HG02938 (cell line): ENCODE measurements around the gene TAS1R2.
"Not testable (repeated sequence)": the region's sequence is repeated elsewhere in the genome, so short reads cannot be mapped to it uniquely, and the experiment has no call there.

ENCODE experiments used
- ATAC-seq: cut with Tn5 transposase; IDR thresholded peaks from one replicate; pipeline ENCODE4 v1.9.1; 2021; ENCODE audit warnings: mild to moderate bottlenecking, moderate library complexity; ENCODE audit not compliant: unreplicated experiment

Gene TAS1R2

GRCh38 chr1:18869847-18870594 lies 10.6 kb upstream of the TAS1R2 start:
- ATAC-seq, result no peak

- no peak for ATAC-seq
These were observed 9.5 kb upstream of the TAS1R2 start for GRCh38 chr1:18868801-18869424.

DNA sequence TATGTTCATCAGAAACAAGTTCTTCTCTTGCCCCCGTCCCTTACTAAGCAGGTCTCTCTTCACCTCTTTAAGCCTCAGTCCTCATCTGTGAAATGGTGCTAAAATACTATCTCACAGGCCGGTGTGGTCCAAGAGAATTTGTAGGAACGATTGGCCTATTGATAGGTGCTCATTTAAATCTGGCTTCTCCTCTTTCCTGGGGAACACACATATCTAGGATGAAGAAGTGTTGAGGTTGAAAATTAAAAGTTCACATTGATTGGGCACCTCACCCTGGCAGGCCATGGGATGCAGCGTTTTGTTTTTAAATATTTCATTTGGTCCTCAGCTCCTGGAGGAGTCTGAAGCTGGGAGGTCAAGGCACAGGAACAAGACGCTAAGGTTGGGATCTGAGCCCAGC lies 8.9 kb upstream of the TAS1R2 start:
- ATAC-seq, result no peak

DNA sequence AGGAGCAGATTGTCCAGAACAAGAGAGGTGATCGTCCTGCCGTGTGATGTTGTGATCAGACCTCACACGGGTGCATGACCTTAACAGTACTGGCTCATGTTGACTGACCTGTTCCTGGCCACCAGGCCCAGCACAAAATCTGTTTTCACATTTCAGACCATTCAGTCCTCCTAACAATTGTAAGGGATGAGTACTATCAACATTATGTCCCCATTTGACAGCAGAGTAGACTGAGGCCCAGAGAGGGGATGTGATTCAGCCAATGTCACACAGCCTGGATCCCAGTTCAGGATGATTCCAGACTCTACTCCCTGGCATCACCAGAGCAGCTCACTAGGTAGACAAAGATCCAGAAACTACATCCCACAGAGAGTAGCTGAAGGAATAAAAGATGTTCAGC lies 7.4 kb upstream of the TAS1R2 start:
- ATAC-seq, result no peak

DNA sequence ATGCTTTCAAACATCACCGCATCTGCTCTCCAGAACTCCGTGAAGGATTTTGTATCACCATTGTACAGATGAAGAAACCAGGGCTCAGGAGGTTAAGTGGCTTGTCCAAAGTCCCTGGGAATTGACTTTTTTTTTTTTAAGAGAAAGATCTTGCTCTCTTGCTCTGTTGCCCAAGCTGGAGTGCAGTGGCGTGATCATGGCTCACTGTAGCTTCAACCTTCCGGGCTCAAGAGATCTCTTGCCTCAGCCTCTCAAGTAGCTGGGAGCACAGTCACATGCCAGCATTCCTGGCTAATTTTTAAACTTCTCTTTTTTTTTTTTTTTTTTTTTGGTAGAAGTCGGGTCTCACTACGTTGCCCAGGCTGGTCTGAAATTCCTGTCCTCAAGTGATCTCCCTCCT lies 6.9 kb upstream of the TAS1R2 start:
- no peak for ATAC-seq

DNA sequence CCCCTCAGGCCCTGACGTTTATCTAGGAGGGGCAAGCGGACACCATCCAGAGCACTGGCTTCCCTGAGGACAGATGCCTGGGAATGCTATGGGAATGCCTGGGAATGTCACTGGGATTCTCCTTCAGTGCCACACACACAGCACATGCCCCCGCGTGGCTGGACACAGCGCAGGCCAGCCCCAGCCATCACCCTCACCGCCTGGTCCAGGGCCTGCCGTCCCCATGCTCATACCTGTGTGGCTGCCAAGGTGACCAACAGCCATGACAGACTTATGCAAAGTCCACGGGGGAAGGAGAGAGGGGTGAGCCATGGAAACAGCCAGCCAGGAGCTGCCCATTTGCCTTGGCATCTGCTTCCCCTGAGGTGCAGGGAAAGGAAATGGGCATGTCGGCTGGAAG lies 5.7 kb upstream of the TAS1R2 start:
- no peak for ATAC-seq

DNA sequence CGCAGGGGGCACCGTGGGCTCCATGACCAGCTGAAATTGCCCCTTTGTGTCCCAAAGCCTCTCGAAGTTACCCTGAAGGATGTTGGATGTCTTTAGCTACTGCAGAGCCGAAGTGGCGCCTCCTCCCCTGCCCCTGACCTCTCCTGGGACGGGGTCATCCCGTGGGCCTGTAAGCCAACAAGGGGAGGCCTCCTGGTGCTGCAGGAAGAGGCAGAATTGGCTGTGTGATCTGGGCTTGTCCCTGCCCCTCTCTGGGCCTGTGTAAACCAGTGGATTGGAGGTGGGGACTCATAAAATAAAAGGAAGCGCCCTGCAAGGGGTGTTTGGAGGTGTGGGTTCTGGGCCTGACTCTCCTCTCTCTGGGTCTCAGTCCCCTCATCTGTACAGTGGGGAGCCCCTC lies 2.1 kb upstream of the TAS1R2 start:
- ATAC-seq, result no peak

GRCh38 chr1:18861082-18861481 lies 1.6 kb upstream of the TAS1R2 start:
- no peak for ATAC-seq

GRCh38 chr1:18858070-18858688 lies 1.3 kb downstream of the TAS1R2 start:
- no peak for ATAC-seq

DNA sequence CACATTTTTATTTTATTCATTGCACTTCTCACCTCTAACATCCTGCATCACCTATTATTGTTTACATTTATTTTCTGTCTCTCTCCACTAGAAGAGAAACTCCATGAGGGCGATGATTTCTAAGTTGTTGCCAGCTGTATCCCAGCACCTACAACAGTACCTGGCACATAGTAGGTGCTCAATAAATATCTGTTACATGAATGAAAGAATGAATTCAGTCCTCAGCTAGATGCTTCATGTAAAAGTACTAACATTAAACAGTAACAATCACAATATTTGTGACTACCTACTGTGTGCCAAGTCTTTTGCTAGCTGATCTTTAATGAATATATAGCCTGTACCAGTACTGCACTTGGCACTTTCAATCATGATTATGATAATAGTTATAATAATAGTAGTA lies 3.0 kb downstream of the TAS1R2 start:
- no peak for ATAC-seq

- ATAC-seq, result no peak
These were observed 3.9 kb downstream of the TAS1R2 start for GRCh38 chr1:18855573-18855972.

- ATAC-seq, result no peak
These were observed 5.0 kb downstream of the TAS1R2 start for GRCh38 chr1:18854331-18855025.

DNA sequence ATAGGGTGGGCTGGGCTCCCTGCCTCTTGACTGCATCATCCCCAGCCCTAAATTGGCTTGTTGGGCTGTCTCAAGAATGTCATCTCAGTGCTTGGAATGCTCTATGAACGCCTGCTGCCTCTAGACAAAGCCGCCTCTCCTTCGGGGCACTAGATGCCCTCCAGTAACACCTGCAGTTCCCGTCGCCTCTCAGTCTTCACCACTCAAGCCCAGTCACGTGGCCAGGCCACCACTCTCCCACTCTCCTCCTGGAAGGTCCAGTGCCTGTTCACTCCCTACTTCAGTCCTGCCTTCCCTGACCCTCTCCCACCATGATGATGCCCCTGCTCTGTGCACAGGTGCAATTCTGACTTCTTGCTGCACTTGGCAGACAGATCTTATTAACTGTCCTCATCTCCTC lies 7.0 kb downstream of the TAS1R2 start:
- no peak for ATAC-seq

DNA sequence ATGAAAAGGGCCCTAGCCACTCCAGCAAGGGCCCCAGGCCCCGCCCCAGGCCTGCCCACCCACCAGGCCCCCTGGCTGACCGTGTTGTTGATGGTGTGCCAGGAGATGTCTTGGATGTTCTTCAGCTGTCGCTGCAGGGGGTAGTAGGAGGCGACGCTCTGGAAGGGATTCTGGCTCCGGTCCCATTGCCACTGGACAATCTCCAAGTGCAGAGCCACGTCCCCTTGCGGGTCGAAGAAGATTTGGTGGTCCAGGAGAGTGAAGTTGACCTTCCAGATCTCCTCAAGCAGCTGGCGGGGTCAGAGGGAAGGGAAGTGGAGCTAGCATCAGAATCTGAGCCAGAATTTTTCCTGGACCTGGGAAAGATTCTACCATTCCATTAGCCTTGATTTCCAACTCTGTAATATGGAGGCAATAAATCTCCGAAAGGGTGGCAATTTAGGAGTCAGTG lies 10.2 kb downstream of the TAS1R2 start:
- no peak for ATAC-seq

DNA sequence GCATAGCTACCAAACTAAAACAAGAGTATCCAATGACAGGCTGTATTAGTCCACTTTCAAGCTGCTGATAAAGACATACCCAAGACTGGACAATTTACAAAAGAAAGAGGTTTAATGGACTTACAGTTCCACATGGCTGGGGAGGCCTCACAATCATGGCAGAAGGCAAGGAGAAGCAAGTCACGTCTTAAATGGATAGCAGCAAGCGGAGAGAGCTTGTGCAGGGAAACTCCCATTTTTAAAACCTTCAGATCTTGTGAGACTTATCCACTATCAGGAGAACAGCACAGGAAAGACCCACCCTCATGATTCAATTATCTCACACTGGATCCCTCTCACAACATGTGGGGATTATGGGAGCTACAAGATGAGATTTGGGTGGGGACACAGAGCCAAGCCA lies 11.7 kb downstream of the TAS1R2 start:
- ATAC-seq, result not testable (repeated sequence)

DNA sequence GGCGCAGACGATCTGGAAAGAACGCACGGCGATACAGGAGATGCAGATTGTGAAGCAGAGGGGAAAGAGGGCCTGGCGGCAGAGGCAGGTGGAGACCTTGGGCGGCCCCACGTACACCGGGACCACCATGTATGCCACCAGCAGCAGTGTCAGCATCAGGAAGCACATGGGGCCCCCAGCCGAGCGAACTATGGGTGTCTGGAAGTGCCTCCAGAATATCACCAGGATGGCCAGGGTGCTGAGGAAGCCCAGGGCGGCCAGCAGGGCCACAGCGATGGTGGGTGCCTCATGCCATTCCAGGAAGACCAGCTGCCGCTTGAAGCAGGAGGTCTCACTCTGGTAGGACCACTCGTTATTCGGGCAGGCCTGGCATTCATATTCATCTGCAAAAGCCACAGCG lies 19.3 kb downstream of the TAS1R2 start:
- ATAC-seq, result no peak

DNA sequence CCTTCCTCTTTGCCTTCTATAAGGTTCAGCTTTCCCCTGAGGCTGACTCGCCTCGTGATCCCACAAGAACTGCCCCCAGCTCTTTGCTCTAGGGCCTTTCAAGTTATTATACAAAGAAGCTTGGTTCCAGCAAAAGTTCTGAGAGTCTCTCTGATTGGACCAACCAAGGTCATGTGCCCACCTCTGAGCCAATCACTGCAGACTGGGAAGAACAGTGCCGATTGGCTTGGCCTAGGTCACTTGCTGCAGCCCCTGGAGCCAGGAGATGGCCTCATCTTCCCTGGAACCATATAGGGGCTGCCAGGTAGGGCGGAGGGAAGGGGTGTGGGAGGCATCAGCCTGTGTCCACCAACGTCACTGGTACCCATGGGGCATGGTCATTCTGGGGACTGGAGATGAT lies 22.8 kb downstream of the TAS1R2 start:
- ATAC-seq, result no peak

- not testable (repeated sequence) for ATAC-seq
These were observed 27.1 kb downstream of the TAS1R2 start for GRCh38 chr1:18832319-18832718.

DNA sequence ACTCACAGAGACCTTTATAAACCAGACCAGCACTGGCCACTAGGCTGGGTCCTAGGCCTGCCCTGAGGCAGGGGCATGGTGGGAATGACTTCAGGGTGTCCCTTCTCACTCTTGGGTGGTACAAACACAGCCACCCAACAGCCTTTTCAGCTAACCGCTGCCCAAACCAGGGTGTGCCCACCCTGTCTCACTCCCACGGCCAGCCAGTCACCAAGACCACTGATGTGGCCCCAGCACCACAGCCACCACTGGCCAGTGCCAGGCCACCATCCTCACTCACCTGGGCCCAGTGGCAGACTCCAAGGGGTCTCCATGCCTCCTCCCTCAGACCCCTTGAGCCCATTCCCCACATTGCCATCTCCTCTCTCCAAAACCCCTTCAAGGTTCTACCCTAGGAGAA lies 27.8 kb downstream of the TAS1R2 start:
- no peak for ATAC-seq

DNA sequence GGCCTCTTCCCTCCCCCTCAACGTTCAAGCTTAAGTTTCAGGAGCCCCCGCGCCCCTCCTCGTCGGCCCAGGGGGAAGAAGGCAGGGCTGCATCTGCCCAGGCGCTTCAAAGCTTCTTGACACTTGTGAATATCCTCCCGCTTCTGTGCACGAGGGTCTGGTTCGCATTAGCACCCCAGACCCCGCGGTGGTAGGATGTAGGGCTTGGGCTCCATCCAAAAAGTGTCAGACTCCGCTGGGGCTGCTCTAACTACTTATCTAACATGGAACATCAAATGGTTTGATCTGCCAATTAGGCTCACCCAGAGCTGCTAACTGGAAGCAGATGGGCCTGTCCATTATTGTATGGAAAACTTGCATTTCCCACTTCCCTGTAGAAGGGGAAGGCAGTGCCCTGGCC lies 28.9 kb downstream of the TAS1R2 start:
- no peak for ATAC-seq

DNA sequence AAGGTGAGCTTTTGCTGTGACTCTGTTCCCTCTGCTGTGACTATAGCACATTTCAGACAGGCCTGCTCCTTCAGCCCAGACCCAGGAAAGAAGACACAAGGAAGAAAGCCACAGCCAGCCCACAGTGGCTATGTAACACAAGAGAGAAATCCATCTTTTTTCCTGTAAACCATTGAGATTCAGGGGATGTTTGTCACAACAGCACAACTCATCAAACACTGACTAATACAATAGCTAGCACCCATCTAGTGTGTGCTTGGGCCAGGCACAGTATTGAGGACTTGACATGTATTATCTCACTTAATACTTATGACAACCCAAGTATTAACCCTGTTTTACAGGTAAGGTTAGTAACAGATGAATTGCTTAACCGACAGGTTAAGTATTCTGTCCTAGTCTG lies 29.8 kb downstream of the TAS1R2 start:
- ATAC-seq, result no peak

- no peak for ATAC-seq
These were observed 31.2 kb downstream of the TAS1R2 start for GRCh38 chr1:18828224-18828623.
